ENCODE measurements around the gene DUSP6. TPM values are rescaled to one million over a fixed set of nuclear protein-coding genes. Genes with fewer than 3 reads are reported as not detected.

Gene DUSP6
- total RNA-seq, 2 experiments from 2014 or later = 170 to 171 TPM

- CTCF ChIA-PET = no interaction called here
- Mint-ChIP-seq H3K9me3 (no peaks in the 10 kb centered on the region), H3K4me3 (no peak overlapping the region), H3K36me3 (ENCODE audit: low read depth) (no peaks in the 10 kb centered on the region), H3K27ac (no peak overlapping the region), H3K4me1 (peaks cover 14% of the 10 kb centered on the region), H3K27me3 (no peaks in the 10 kb centered on the region)
- DNase-seq = no peak
- POLR2A ChIA-PET = interaction anchor here (1.4 kb wide), 1 partner anchor 33 kb away, joined by 3 read pairs; no protein-coding TSS in a partner anchor
Measured at GRCh38 chr12:89384050-89384758, 31.9 kb upstream of the DUSP6 start.

GRCh38 chr12:89383235-89384049 is 31.1 kb upstream of the DUSP6 start:
- DNase-seq = no peak
- Mint-ChIP-seq H3K9me3 (no peaks in the 10 kb centered on the region), H3K36me3 (ENCODE audit: low read depth) (no peaks in the 10 kb centered on the region), H3K27ac (no peak overlapping the region), H3K27me3 (no peaks in the 10 kb centered on the region), H3K4me1 (peaks cover 19% of the 10 kb centered on the region), H3K4me3 (no peak overlapping the region)
- ChIA-PET POLR2A (interaction anchor here (2.6 kb wide), 1 partner anchor 30 kb away, joined by 12 read pairs; the partner anchor contains the start of gene DUSP6), CTCF (no interaction called here)

DNA sequence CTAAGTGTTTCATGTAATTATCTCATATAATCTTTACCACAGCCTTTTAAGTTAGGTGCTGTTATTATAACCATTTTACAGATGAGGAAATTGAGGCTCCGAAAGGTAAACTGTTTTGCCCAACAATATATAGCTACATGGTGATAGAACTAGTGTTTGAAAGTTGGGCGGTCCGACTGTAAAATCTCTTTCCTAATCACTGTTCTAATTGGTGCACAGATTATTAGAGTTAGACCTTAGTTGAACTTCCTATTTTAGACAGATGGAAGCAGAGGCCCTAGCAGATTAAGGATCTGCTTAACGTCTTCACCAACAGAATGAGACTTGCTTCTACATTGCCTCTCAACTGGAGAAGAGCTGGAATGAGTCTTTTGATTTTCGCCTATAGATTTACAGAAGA is 30.0 kb upstream of the DUSP6 start:
- Mint-ChIP-seq H3K27ac (no peak overlapping the region), H3K4me1 (peaks cover 26% of the 10 kb centered on the region), H3K4me3 (no peak overlapping the region), H3K27me3 (no peaks in the 10 kb centered on the region), H3K36me3 (ENCODE audit: low read depth) (peaks cover 7% of the 10 kb centered on the region), H3K9me3 (no peaks in the 10 kb centered on the region)
- CTCF ChIA-PET = no interaction called here
- POLR2A ChIA-PET = interaction anchor here (1.4 to 2.6 kb wide), 2 partner anchors 10 to 29 kb away, joined by 4 to 12 read pairs; partner anchors contain the start of gene DUSP6
- no peak for DNase-seq

GRCh38 chr12:89379839-89380467 is 27.7 kb upstream of the DUSP6 start:
- ChIA-PET CTCF (no interaction called here), POLR2A (interaction anchor here (1.1 to 2.2 kb wide), 2 partner anchors 26 to 27 kb away, joined by 4 to 10 read pairs; partner anchors contain the start of gene DUSP6)
- peaks cover 20% of the 10 kb centered on the region for H3K36me3 Mint-ChIP-seq (ENCODE audit: low read depth)

GRCh38 chr12:89379148-89379838 is 27.0 kb upstream of the DUSP6 start:
- ChIA-PET POLR2A (interaction anchor here (1.1 to 2.2 kb wide), 2 partner anchors 25 to 27 kb away, joined by 4 to 10 read pairs; partner anchors contain the start of gene DUSP6), CTCF (no interaction called here)
- peaks cover 20% of the 10 kb centered on the region for H3K36me3 Mint-ChIP-seq (ENCODE audit: low read depth)
- H3K4me1 Mint-ChIP-seq = peaks cover 42% of the 10 kb centered on the region
- no peak overlapping the region for H3K4me3 Mint-ChIP-seq
- H3K27ac Mint-ChIP-seq = no peak overlapping the region
- no peaks in the 10 kb centered on the region for H3K27me3 Mint-ChIP-seq
- H3K9me3 Mint-ChIP-seq = peaks cover 5% of the 10 kb centered on the region
- no peak for DNase-seq

More at GRCh38 chr12:89379839-89380467, 27.7 kb upstream of the DUSP6 start:
- DNase-seq = no peak
- Mint-ChIP-seq H3K27ac (no peak overlapping the region), H3K27me3 (no peaks in the 10 kb centered on the region), H3K4me1 (peaks cover 45% of the 10 kb centered on the region), H3K9me3 (peaks cover 5% of the 10 kb centered on the region), H3K4me3 (no peak overlapping the region)

DNA sequence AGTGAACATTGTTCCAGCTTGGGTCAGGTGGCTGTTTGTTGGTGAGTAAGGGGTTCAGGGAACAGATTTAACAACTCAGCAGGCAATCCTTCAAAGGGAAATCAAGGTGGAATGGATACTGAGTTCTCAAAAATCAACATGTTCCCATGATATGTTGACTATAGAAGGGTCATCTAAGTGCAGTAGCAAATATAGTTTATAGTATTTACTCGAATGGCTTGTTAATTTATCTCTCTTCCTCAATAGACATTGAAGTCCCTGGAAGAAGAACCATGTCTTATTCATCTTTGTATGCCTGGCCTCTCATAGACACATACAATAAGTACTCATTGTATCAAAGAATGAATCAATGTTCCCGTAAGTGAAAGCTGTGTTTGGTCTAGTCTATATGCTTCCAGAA is 24.5 kb upstream of the DUSP6 start:
- Mint-ChIP-seq H3K36me3 (ENCODE audit: low read depth) (peaks cover 20% of the 10 kb centered on the region), H3K27me3 (no peaks in the 10 kb centered on the region), H3K4me1 (peaks cover 47% of the 10 kb centered on the region), H3K9me3 (peaks cover 5% of the 10 kb centered on the region), H3K4me3 (no peak overlapping the region), H3K27ac (peak overlapping the region; percentile 80)
- ChIA-PET CTCF (no interaction called here), POLR2A (interaction anchor here (5.3 kb wide), 1 partner anchor 24 kb away, joined by 37 read pairs; the partner anchor contains the start of gene DUSP6)
- no peak for DNase-seq

GRCh38 chr12:89376202-89376529 is 23.9 kb upstream of the DUSP6 start:
- no peak overlapping the region for H3K4me3 Mint-ChIP-seq
- no peaks in the 10 kb centered on the region for H3K27me3 Mint-ChIP-seq
- peaks cover 20% of the 10 kb centered on the region for H3K36me3 Mint-ChIP-seq (ENCODE audit: low read depth)
- ChIA-PET CTCF (no interaction called here), POLR2A (interaction anchor here (1.7 to 5.3 kb wide), 2 partner anchors 20 to 23 kb away, joined by 4 to 37 read pairs; partner anchors contain the start of gene DUSP6)
- H3K4me1 Mint-ChIP-seq = peaks cover 47% of the 10 kb centered on the region
- DNase-seq = no peak
- H3K9me3 Mint-ChIP-seq = peaks cover 5% of the 10 kb centered on the region
- peak overlapping the region; percentile 80 for H3K27ac Mint-ChIP-seq

- H3K27ac Mint-ChIP-seq = no peak overlapping the region
- ChIA-PET POLR2A (interaction anchor here (5.3 kb wide), 1 partner anchor 21 kb away, joined by 37 read pairs; the partner anchor contains the start of gene DUSP6), CTCF (interaction anchor here (1.6 kb wide), 1 partner anchor 20 kb away, joined by 6 read pairs; no protein-coding TSS in a partner anchor)
- peaks cover 20% of the 10 kb centered on the region for H3K36me3 Mint-ChIP-seq (ENCODE audit: low read depth)
- H3K4me1 Mint-ChIP-seq = peaks cover 54% of the 10 kb centered on the region
- peaks cover 5% of the 10 kb centered on the region for H3K9me3 Mint-ChIP-seq
- no peak overlapping the region for H3K4me3 Mint-ChIP-seq
- no peak for DNase-seq
- no peaks in the 10 kb centered on the region for H3K27me3 Mint-ChIP-seq
Measured at GRCh38 chr12:89373763-89374572, 21.7 kb upstream of the DUSP6 start.

DNA sequence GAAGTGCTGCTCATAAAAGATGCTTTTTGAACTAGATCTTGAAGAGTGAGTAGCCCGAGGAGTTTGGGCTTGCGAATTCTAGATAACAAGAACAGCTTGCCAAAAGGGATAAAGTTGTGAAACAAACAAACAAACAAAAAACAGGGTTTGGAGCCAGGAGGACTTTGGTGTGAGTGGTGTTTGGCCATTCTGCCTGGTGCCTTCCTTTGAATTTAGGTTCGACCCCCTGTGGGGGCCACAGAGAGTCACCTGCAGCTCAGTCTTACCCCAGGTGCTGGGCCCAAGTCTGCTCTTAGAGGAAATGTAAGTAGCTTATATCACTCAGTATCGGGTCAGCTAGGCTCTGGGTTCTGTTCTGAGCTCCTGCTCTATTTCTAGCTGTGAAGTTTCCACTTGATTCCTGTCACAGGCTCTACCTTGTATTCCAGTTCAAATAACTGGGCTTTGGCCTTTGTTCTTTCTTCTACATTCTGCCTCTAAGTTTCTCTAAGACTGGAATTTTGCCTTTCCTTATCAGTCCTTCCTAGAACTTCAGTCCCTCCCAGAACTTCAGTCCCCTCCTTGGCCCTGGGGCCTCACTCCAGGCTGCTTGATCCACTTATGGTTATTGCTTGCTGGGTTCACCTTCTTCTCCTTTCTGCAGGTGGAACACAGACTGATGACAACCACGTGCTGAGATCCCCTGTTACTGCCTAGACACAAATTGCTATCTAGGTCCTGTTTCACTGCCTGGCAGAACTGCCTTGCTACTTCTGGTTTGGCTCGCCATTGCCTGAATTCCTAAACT is 20.5 kb upstream of the DUSP6 start:
- POLR2A ChIA-PET = interaction anchor here (1.0 to 5.3 kb wide), 3 partner anchors 9 to 20 kb away, joined by 4 to 37 read pairs (median 5); partner anchors contain the start of gene DUSP6
- DNase-seq = no peak
- Mint-ChIP-seq H3K9me3 (peaks cover 5% of the 10 kb centered on the region), H3K27ac (no peak overlapping the region), H3K36me3 (ENCODE audit: low read depth) (peaks cover 18% of the 10 kb centered on the region), H3K4me3 (no peak overlapping the region), H3K27me3 (no peaks in the 10 kb centered on the region), H3K4me1 (peaks cover 44% of the 10 kb centered on the region)
- CTCF ChIA-PET = interaction anchor here (0.9 kb wide), 1 partner anchor 355 kb away, joined by 3 read pairs; no protein-coding TSS in a partner anchor

- DNase-seq = no peak
- Mint-ChIP-seq H3K9me3 (no peaks in the 10 kb centered on the region), H3K27me3 (no peaks in the 10 kb centered on the region), H3K36me3 (ENCODE audit: low read depth) (peaks cover 3% of the 10 kb centered on the region), H3K4me1 (peaks cover 28% of the 10 kb centered on the region), H3K27ac (no peak overlapping the region), H3K4me3 (no peak overlapping the region)
- ChIA-PET POLR2A (interaction anchor here (1.2 kb wide), 1 partner anchor 16 kb away, joined by 3 read pairs; no protein-coding TSS in a partner anchor), CTCF (no interaction called here)
Measured at GRCh38 chr12:89370850-89371249, 18.5 kb upstream of the DUSP6 start.

GRCh38 chr12:89370421-89370831 is 18.1 kb upstream of the DUSP6 start:
- H3K36me3 Mint-ChIP-seq (ENCODE audit: low read depth) = peaks cover 3% of the 10 kb centered on the region
- peaks cover 24% of the 10 kb centered on the region for H3K4me1 Mint-ChIP-seq
- H3K27me3 Mint-ChIP-seq = no peaks in the 10 kb centered on the region
- H3K4me3 Mint-ChIP-seq = no peak overlapping the region
- no peaks in the 10 kb centered on the region for H3K9me3 Mint-ChIP-seq
- no peak overlapping the region for H3K27ac Mint-ChIP-seq
- ChIA-PET CTCF (no interaction called here), POLR2A (no interaction called here)
- DNase-seq = no peak

All from activated CD4-positive, alpha-beta memory T cell treated with anti-CD3 and anti-CD28 coated beads, Interleukin-2, amount 10 ng/mL, durations not matched to agents 7 days and 5 days (primary cell).